Nephron (organoid): ENCODE results near the gene METRN.

Source experiments
- H3K27ac Mint-ChIP-seq, 3 experiments: 2 replicates each; pipeline ENCODE4 v1.8.0; 2020; ENCODE audit warnings: mixed read lengths in 3 of 3, mild to moderate bottlenecking in 2 of 3, moderate library complexity in 1 of 3
- H3K27me3 Mint-ChIP-seq: 2 replicates; pipeline ENCODE4 v1.8.0; 2021; ENCODE audit warnings: low read depth, mild to moderate bottlenecking, moderate library complexity, mixed read lengths
- H3K36me3 Mint-ChIP-seq: 2 replicates; pipeline ENCODE4 v1.8.0; 2020; ENCODE audit warnings: low read depth, mixed read lengths
- H3K4me1 Mint-ChIP-seq: 2 replicates; pipeline ENCODE4 v1.8.0; 2020; ENCODE audit warnings: mixed read lengths
- H3K4me3 Mint-ChIP-seq, 3 experiments: 2 replicates each; pipeline ENCODE4 v1.8.0; 2020; ENCODE audit warnings: mild to moderate bottlenecking in 3 of 3, mixed read lengths in 3 of 3, moderate library complexity in 2 of 3
- H3K9me3 Mint-ChIP-seq: 2 replicates; pipeline ENCODE4 v1.8.0; 2020; ENCODE audit warnings: mixed read lengths
- TF ChIP-seq, protein P1 (sequence below), 3 experiments: fragments of 200-600 bp; sonication (generic); IDR thresholded peaks; one replicate each; pipeline ENCODE4 v1.5.0; 2021; ENCODE audit warnings: antibody characterized with exemption in 3 of 3; ENCODE audit not compliant: unreplicated experiment in 3 of 3

METRN gene

DNA sequence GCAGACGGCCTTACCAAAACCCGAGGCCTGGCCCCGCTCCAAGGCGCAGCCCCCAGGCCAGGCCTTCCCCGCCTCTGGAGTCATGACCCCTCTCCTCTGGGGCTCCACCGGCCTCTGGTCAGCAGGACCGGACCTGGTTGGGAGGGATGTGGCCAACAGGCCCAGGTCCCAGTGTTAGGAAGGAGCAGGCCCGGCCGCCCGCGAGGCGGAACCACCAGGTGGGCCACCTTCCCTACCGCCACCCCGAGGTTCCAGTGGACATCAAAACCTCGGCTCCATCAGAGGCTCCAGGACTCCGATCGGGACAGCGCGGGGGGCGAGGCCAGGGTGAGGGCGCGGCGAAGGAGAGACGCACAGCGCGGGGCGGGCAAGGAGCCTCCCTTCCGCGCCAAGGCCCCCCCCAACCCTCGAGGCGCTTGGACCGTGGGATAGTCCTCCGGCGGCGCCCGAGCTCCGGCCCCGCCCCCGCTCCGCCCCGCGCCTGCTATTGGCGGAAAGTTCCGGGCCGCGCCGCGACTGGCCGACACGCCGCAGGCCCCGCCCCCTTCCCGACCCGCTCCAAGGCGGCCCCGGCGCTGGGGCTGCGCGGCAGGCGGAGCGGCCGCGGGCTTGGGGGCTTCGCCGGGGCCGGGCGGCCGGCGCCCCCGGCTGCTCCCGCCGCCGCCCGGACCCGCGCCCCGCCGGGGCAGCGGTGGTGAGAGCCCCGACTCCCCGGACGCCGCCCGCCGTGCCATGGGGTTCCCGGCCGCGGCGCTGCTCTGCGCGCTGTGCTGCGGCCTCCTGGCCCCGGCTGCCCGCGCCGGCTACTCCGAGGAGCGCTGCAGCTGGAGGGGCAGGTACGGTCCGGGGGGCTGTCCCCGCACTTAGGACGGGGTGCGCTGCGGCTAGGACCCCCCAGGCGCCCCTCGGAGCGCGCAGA is at the start of gene METRN:
TSS of gene METRN (plus strand) at position 561 of the 919 bp plus-strand sequence. CDS start at position 733, 172 bp downstream.
- H3K9me3 Mint-ChIP-seq: no peaks in the 10 kb centered on the region
- TF ChIP-seq, protein P1, sequence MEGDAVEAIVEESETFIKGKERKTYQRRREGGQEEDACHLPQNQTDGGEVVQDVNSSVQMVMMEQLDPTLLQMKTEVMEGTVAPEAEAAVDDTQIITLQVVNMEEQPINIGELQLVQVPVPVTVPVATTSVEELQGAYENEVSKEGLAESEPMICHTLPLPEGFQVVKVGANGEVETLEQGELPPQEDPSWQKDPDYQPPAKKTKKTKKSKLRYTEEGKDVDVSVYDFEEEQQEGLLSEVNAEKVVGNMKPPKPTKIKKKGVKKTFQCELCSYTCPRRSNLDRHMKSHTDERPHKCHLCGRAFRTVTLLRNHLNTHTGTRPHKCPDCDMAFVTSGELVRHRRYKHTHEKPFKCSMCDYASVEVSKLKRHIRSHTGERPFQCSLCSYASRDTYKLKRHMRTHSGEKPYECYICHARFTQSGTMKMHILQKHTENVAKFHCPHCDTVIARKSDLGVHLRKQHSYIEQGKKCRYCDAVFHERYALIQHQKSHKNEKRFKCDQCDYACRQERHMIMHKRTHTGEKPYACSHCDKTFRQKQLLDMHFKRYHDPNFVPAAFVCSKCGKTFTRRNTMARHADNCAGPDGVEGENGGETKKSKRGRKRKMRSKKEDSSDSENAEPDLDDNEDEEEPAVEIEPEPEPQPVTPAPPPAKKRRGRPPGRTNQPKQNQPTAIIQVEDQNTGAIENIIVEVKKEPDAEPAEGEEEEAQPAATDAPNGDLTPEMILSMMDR (IDR thresholded peaks at IDR 0.05; ENCODE audit: unreplicated experiment in 3 of 3): no peak
- peak within 1 kb of the TSS; percentile 78 to 80 (median 78) for H3K4me3 Mint-ChIP-seq
- H3K4me1 Mint-ChIP-seq: peaks cover 10% of the 10 kb centered on the region
- peaks cover 31% of the 10 kb centered on the region for H3K27me3 Mint-ChIP-seq
- no peak within 1 kb of the TSS for H3K27ac Mint-ChIP-seq
- H3K36me3 Mint-ChIP-seq: no peaks in the 10 kb centered on the region

DNA sequence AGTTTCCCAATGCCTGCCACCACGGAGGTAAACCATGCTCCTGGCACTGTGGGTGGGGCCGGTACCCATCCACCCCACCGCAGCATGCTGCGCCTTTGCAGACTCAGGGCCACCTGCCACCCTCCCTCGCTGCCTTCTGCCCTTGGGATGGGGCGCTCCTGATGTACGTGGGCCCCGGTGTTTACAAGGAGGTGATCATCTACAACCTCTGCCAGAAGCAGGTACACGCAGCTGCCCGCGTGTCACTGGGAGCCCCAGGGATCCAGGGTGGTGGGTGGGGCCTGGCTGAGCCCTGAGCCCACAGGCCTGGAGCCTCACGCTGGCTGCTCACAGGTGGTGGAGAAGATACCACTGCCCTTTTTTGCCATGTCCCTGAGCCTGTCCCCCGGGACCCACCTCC is 48.3 kb upstream of the METRN start:
- Mint-ChIP-seq H3K9me3 (no peaks in the 10 kb centered on the region), H3K27ac (no peak overlapping the region), H3K27me3 (no peaks in the 10 kb centered on the region), H3K36me3 (peaks cover 3% of the 10 kb centered on the region), H3K4me1 (no peaks in the 10 kb centered on the region), H3K4me3 (peak overlapping the region in 1 of 3 experiments; percentile 50)
- TF ChIP-seq, protein P1 (IDR thresholded peaks at IDR 0.05; ENCODE audit: unreplicated experiment in 3 of 3): no peak

DNA sequence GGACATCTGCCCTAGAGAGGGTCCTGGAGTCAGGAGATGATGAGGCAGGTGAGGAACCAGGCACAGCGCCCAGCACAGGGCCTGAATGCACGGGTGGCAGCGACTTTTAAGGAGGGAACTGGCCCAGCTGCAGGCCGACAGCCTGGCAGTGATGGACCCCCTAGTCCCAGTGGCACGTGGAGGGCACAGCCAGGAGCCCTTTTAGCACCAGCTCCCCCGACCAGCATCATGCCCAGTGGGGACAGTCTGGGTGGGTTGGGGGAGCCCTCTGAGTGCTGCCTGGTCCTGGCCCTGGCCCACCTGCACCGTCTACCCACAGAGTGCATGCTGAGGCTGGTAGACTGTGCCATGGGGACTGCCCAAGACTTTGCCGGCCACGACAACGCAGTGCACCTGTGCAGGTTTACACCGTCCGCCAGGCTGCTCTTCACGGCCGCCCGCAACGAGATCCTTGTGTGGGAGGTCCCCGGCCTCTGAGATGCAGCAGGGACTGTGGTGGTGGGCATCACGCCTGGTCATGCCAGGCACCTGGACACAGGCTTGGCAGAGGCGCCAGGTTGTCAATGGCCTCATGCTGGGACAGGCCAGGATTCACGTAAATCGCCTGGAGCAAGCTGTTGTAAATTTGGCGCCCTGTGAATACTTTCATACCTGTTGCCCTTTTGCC is 47.7 kb upstream of the METRN start:
- Mint-ChIP-seq H3K27me3 (no peaks in the 10 kb centered on the region), H3K27ac (peak overlapping the region; percentile 50 to 83 (median 77)), H3K36me3 (peaks cover 3% of the 10 kb centered on the region), H3K4me3 (peak overlapping the region; percentile 69 to 76 (median 74)), H3K9me3 (no peaks in the 10 kb centered on the region), H3K4me1 (no peaks in the 10 kb centered on the region)
- TF ChIP-seq, protein P1 (IDR thresholded peaks at IDR 0.05; ENCODE audit: unreplicated experiment in 3 of 3): no peak

DNA sequence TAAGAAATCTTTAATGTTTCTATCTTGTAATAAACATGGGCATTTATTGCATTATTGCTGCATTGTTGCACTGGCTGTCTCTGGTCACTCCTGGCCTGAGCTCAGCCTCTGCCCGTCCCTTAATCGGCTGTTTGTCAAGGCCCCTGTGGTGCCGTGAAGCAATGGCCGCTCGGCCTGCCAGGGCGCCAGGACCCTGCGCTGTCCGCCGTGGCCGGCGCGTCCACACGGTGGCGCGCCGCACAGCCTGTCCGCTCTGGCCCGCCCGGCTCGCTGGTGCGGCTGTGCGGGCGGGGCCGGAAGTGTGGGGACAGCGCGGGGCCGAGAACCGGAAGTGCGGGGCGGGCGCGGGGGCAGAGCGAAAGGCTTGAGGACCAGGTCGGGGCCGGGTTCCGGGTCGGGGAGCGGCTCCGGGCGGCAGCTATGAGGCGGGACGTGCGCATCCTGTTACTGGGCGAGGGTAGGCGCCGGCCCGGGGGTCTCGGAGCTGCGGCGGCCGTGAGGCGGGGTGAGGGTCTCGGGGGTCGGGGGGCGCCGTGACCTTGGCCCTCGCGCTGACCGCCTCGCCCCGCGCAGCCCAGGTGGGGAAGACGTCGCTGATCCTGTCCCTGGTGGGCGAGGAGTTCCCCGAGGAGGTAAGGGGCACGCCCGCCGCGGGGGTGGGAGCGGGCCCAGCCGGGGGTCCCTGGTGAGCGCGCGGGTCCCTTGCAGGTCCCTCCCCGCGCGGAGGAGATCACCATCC is 47.0 kb upstream of the METRN start, which contains the start of gene RHOT2:
TSS of gene RHOT2 (plus strand) at position 353 of the 739 bp plus-strand sequence. CDS start at position 421, 68 bp downstream.
- Mint-ChIP-seq H3K36me3 (peaks cover 3% of the 10 kb centered on the region), H3K9me3 (no peaks in the 10 kb centered on the region), H3K27ac (peak within 1 kb of the TSS; percentile 50 to 83 (median 77)), H3K4me3 (peak within 1 kb of the TSS; percentile 82 to 85 (median 83)), H3K4me1 (no peaks in the 10 kb centered on the region), H3K27me3 (no peaks in the 10 kb centered on the region)
- TF ChIP-seq, protein P1 (IDR thresholded peaks at IDR 0.05; ENCODE audit: unreplicated experiment in 3 of 3): peak; percentile 84 to 92 (median 92)

DNA sequence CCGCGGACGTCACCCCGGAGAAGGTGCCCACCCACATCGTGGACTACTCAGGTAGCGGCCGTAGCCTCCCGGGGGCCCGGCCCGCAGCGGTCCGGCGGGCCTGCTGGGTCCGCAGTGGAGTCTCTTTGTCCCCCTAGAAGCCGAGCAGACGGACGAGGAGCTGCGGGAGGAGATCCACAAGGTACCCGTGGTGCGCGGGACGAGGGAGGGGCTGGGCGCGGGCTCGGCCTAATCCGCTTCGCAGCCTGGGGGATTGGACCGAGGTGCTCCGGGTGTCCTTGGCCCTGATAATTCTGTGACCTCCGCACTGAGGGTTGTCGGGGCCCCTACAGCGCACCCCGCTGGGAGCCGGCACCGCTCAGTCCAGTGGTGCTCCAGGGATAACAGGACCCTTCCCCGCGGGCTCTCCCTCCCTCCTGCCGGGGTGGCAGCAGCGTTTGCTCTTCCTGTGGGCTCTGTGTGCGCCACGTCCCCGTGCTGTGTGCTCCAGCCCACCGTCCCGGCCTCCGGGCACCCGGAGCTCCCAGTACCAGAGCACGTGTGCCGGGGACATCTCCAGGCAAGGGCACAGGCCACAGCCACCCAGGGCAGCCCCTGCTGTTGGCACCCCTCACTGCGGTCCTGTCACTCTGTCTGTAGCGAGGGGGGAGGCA is 46.3 kb upstream of the METRN start:
- Mint-ChIP-seq H3K27me3 (no peaks in the 10 kb centered on the region), H3K9me3 (no peaks in the 10 kb centered on the region), H3K4me1 (no peaks in the 10 kb centered on the region), H3K36me3 (peaks cover 3% of the 10 kb centered on the region), H3K27ac (no peak overlapping the region), H3K4me3 (peak overlapping the region; percentile 82 to 85 (median 83))
- TF ChIP-seq, protein P1 (IDR thresholded peaks at IDR 0.05; ENCODE audit: unreplicated experiment in 3 of 3): no peak
